Measurements from ENCODE around the gene ERGIC3.

The ERGIC3 gene
- 95.5 to 120 reads per million in 2 experiments for total RNA-seq

GRCh38 chr20:35541783-35542662 is at the start of gene ERGIC3:
ERGIC3 (plus strand) TSS chr20:35542078; CDS start chr20:35542098, 20 bp downstream.
- peak; percentile 96 for DNase-seq (ENCODE audit: low read depth)

- no peak for DNase-seq (ENCODE audit: low read depth)
These were observed 49.5 kb upstream of the ERGIC3 start for GRCh38 chr20:35492352-35492751.

GRCh38 chr20:35496481-35496880 is 45.4 kb upstream of the ERGIC3 start:
- DNase-seq (ENCODE audit: low read depth) = no peak

- no peak for DNase-seq (ENCODE audit: low read depth)
These were observed 44.6 kb upstream of the ERGIC3 start for GRCh38 chr20:35497320-35497719.

- no peak for DNase-seq (ENCODE audit: low read depth)
These were observed 44.1 kb upstream of the ERGIC3 start for GRCh38 chr20:35497780-35498189.

- DNase-seq (ENCODE audit: low read depth) = no peak
These were observed 42.6 kb upstream of the ERGIC3 start for GRCh38 chr20:35499271-35499670.

GRCh38 chr20:35502352-35502751 is 39.5 kb upstream of the ERGIC3 start:
- no peak for DNase-seq (ENCODE audit: low read depth)

GRCh38 chr20:35503281-35503680 is 38.6 kb upstream of the ERGIC3 start:
- DNase-seq (ENCODE audit: low read depth) = no peak

- no peak for DNase-seq (ENCODE audit: low read depth)
These were observed 37.9 kb upstream of the ERGIC3 start for GRCh38 chr20:35503841-35504561.

GRCh38 chr20:35504751-35505150 is 37.1 kb upstream of the ERGIC3 start:
- DNase-seq (ENCODE audit: low read depth) = no peak

- DNase-seq (ENCODE audit: low read depth) = no peak
These were observed 35.7 kb upstream of the ERGIC3 start for GRCh38 chr20:35506179-35506578.

GRCh38 chr20:35506872-35507638 is 34.8 kb upstream of the ERGIC3 start:
- no peak for DNase-seq (ENCODE audit: low read depth)

- DNase-seq (ENCODE audit: low read depth) = no peak
These were observed 33.2 kb upstream of the ERGIC3 start for GRCh38 chr20:35508493-35509218.

GRCh38 chr20:35510951-35511735 is 30.7 kb upstream of the ERGIC3 start:
- no peak for DNase-seq (ENCODE audit: low read depth)

- no peak for DNase-seq (ENCODE audit: low read depth)
These were observed 30.0 kb upstream of the ERGIC3 start for GRCh38 chr20:35511814-35512420.

- DNase-seq (ENCODE audit: low read depth) = no peak
These were observed 27.4 kb upstream of the ERGIC3 start for GRCh38 chr20:35514371-35514932.

- DNase-seq (ENCODE audit: low read depth) = no peak
These were observed 26.5 kb upstream of the ERGIC3 start for GRCh38 chr20:35515341-35515740.

GRCh38 chr20:35515949-35516645 is 25.8 kb upstream of the ERGIC3 start:
- DNase-seq (ENCODE audit: low read depth) = no peak

- DNase-seq (ENCODE audit: low read depth) = no peak
These were observed 24.8 kb upstream of the ERGIC3 start for GRCh38 chr20:35517125-35517524.
